ENCODE data around the gene FADS2.

DNA sequence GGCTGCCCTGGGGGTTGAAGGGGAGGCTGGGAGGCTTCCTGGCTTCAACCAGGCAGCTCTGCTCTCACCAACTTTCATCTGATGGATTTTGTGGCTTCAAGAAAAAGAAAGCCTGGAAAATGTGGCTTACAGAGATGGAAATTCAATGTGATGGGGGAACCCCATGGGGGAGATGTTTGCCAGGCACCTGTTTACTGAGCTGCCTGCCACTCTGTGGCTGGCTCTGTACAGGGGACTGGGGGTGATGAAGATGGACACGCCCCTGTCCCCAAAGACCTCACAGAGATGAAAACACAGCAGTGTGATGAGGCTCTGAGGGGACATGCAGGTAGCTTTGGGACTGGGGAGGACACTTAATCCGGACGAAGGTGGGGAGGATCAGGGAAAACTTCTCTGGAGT lies 45.8 kb upstream of the FADS2 start:
- TF ChIP-seq, protein P1, sequence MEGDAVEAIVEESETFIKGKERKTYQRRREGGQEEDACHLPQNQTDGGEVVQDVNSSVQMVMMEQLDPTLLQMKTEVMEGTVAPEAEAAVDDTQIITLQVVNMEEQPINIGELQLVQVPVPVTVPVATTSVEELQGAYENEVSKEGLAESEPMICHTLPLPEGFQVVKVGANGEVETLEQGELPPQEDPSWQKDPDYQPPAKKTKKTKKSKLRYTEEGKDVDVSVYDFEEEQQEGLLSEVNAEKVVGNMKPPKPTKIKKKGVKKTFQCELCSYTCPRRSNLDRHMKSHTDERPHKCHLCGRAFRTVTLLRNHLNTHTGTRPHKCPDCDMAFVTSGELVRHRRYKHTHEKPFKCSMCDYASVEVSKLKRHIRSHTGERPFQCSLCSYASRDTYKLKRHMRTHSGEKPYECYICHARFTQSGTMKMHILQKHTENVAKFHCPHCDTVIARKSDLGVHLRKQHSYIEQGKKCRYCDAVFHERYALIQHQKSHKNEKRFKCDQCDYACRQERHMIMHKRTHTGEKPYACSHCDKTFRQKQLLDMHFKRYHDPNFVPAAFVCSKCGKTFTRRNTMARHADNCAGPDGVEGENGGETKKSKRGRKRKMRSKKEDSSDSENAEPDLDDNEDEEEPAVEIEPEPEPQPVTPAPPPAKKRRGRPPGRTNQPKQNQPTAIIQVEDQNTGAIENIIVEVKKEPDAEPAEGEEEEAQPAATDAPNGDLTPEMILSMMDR (conservative IDR thresholded peaks at IDR 0.05; ENCODE audit: low read depth, low read length) = no peak
- no peak for TF ChIP-seq EZH2 (IDR thresholded peaks at IDR 0.05; ENCODE audit: low read length, unreplicated experiment)
- TF ChIP-seq EZH2phosphoT487 (IDR thresholded peaks at IDR 0.05; ENCODE audit: borderline replicate concordance, low read length) = no peak
